Measurements from ENCODE around the gene JPH2. TPM values are rescaled to one million over a fixed set of nuclear protein-coding genes. Genes with fewer than 3 reads are reported as not detected.

Gene JPH2
- total and polyA plus RNA-seq, 10 of the 15 experiments (the other 5 are each of a cell fraction or from before 2014, with no cell fraction given): 0.16 TPM; not detected in 9

GRCh38 chr20:44166008-44166407 is 21.0 kb downstream of the JPH2 start (continued):
- TF ChIP-seq, protein P1, sequence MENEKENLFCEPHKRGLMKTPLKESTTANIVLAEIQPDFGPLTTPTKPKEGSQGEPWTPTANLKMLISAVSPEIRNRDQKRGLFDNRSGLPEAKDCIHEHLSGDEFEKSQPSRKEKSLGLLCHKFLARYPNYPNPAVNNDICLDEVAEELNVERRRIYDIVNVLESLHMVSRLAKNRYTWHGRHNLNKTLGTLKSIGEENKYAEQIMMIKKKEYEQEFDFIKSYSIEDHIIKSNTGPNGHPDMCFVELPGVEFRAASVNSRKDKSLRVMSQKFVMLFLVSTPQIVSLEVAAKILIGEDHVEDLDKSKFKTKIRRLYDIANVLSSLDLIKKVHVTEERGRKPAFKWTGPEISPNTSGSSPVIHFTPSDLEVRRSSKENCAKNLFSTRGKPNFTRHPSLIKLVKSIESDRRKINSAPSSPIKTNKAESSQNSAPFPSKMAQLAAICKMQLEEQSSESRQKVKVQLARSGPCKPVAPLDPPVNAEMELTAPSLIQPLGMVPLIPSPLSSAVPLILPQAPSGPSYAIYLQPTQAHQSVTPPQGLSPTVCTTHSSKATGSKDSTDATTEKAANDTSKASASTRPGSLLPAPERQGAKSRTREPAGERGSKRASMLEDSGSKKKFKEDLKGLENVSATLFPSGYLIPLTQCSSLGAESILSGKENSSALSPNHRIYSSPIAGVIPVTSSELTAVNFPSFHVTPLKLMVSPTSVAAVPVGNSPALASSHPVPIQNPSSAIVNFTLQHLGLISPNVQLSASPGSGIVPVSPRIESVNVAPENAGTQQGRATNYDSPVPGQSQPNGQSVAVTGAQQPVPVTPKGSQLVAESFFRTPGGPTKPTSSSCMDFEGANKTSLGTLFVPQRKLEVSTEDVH (IDR thresholded peaks at IDR 0.05; ENCODE audit: low read depth, partially characterized antibody): no peak
- TF ChIP-seq EED (IDR thresholded peaks at IDR 0.05; ENCODE audit: low read depth) (no peak), SMC3 (IDR thresholded peaks at IDR 0.05; ENCODE audit: borderline replicate concordance, low read length) (no peak), SPI1 (IDR thresholded peaks at IDR 0.05; ENCODE audit: borderline replicate concordance, insufficient read depth, low read depth, low read length) (no peak), SMARCA5 (IDR thresholded peaks at IDR 0.05) (no peak)

DNA sequence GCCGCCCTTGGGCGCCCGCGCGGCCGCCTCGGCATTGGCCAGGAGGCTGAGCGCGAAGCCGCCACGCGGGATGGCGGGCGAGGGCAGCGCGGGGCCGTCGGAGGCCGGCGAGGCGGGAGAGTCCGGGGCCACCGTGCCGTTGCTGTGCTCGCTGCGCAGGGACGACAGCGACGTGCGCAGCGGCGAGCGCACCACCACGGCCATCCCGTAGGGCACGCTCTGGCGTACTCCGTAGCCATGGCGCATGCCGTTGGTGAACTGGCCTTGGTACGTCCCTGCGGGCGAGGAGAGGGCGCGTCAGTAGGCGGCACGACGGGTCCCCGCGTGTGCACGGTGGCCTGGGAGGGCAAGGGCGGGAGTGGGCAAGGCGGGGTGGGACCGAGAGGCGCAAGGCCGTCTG is 26.9 kb downstream of the JPH2 start:
- no peaks in the 10 kb centered on the region for H4K20me1 ChIP-seq (ENCODE audit: control insufficient read depth, insufficient read depth)
- intact Hi-C loops (cut with micrococcal nuclease; ENCODE audit: unreplicated experiment) (no loop called here), in situ Hi-C loops (cut with MboI) (no loop called here)
- SMC1A ChIA-PET (ENCODE audit: uncharacterized antibody, unreplicated experiment): no interaction called here
- CTCF ChIA-PET: no interaction called here
- RAD21 ChIA-PET (ENCODE audit: unreplicated experiment): no interaction called here
- H3K79me2 ChIP-seq (ENCODE audit: control insufficient read depth, insufficient read depth, low read length): no peaks in the 10 kb centered on the region
- no peak overlapping the region for H3K9ac ChIP-seq (ENCODE audit: control insufficient read depth, insufficient read depth, low read length)
- H3K4me3 ChIP-seq: no peak overlapping the region
- H2AFZ ChIP-seq (ENCODE audit: control insufficient read depth, low read depth, low read length): no peak overlapping the region
- no TSS peak for BruUV-seq (replicated peaks)
- POLR2A ChIA-PET: no interaction called here
- H3K9me3 ChIP-seq (replicated peaks; ENCODE audit: control insufficient read depth, insufficient read depth, low read length): no peaks in the 10 kb centered on the region
- no peak for DNase-seq (ENCODE audit: low read depth, low spot score)
- H3K36me3 ChIP-seq (ENCODE audit: control insufficient read depth in 2 of 2, insufficient read depth in 2 of 2, low read length in 1 of 2): no peaks in the 10 kb centered on the region
- 87% methylated on average over 48 of the region's 56 CpGs for WGBS (ENCODE audit: insufficient coverage, insufficient replicate concordance, low lambda C conversion rate, missing lambda C conversion rate)
- ATAC-seq: no peak
- no peak overlapping the region for H3K4me2 ChIP-seq (ENCODE audit: control insufficient read depth, insufficient read depth)
- H3K27me3 ChIP-seq (replicated peaks in 1 of 2; ENCODE audit: control insufficient read depth in 2 of 2, insufficient read depth in 2 of 2, low read length in 1 of 2): peaks cover 3% of the 10 kb centered on the region in 2 experiments; a peak in 1 of 4 replicates
- no peaks in the 10 kb centered on the region for H3K4me1 ChIP-seq (ENCODE audit: control insufficient read depth, insufficient read depth, low read length)
- FAIRE-seq: no peak
- H3K27ac ChIP-seq (ENCODE audit: control insufficient read depth, insufficient read depth): no peak overlapping the region
- TF ChIP-seq PRDM15 (CRISPR knock-in tag; IDR thresholded peaks at IDR 0.05) (no peak), SIX5 (IDR thresholded peaks at IDR 0.05; ENCODE audit: low read depth, low read length, severe bottlenecking) (no peak), MEF2B (IDR thresholded peaks at IDR 0.05; ENCODE audit: partially characterized antibody, poor library complexity, severe bottlenecking) (no peak), NR2F1 (conservative IDR thresholded peaks at IDR 0.05) (no peak), BCL11A (IDR thresholded peaks at IDR 0.05; ENCODE audit: low read depth, low read length) (no peak), BACH1 (IDR thresholded peaks at IDR 0.05; ENCODE audit: borderline replicate concordance) (no peak), YBX1 (IDR thresholded peaks at IDR 0.05) (no peak), DPF2 (IDR thresholded peaks at IDR 0.05) (no peak), RB1 (IDR thresholded peaks at IDR 0.05; ENCODE audit: borderline replicate concordance) (no peak), IRF4 (IDR thresholded peaks at IDR 0.05; ENCODE audit: low read depth, low read length) (no peak)
- TF ChIP-seq, protein P2, sequence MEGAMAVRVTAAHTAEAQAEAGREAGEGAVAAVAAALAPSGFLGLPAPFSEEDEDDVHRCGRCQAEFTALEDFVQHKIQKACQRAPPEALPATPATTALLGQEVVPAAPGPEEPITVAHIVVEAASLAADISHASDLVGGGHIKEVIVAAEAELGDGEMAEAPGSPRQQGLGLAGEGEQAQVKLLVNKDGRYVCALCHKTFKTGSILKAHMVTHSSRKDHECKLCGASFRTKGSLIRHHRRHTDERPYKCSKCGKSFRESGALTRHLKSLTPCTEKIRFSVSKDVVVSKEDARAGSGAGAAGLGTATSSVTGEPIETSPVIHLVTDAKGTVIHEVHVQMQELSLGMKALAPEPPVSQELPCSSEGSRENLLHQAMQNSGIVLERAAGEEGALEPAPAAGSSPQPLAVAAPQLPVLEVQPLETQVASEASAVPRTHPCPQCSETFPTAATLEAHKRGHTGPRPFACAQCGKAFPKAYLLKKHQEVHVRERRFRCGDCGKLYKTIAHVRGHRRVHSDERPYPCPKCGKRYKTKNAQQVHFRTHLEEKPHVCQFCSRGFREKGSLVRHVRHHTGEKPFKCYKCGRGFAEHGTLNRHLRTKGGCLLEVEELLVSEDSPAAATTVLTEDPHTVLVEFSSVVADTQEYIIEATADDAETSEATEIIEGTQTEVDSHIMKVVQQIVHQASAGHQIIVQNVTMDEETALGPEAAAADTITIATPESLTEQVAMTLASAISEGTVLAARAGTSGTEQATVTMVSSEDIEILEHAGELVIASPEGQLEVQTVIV (IDR thresholded peaks at IDR 0.05; ENCODE audit: borderline replicate concordance, partially characterized antibody): no peak

Data from GM12878 (cell line).